Stimulated activated CD4-positive, alpha-beta T cell treated with anti-CD3 and anti-CD28 coated beads, TNF-alpha, amount 100 ng/mL, for 4 hours (primary cell): Measurements from ENCODE around the gene CARD9.
"Not testable (repeated sequence)": the region's sequence is repeated elsewhere in the genome, so short reads cannot be mapped to it uniquely, and the experiment has no call there.

Experiments
- DNase-seq, 3 experiments: peaks; one replicate each; pipeline ENCODE4 v3.0.0-alpha.2; 2020; ENCODE audit warnings: low read depth in 3 of 3

The CARD9 gene

GRCh38 chr9:136363949-136364748 is 9.3 kb downstream of the CARD9 start:
- DNase-seq = no peak

- DNase-seq = peak; percentile 94 to 98 (median 94)
Measured at GRCh38 chr9:136363106-136363948, 10.1 kb downstream of the CARD9 start, which contains the start of gene DNLZ. Gene DNLZ, minus strand, starts transcription at chr9:136363744. Its CDS starts 30 bp downstream, at chr9:136363714.

- DNase-seq = no peak
Measured at GRCh38 chr9:136362450-136362784, 11.1 kb downstream of the CARD9 start.

- no peak for DNase-seq
Measured at GRCh38 chr9:136361754-136362449, 11.6 kb downstream of the CARD9 start.

GRCh38 chr9:136361047-136361753 is 12.3 kb downstream of the CARD9 start:
- DNase-seq = no peak

GRCh38 chr9:136359774-136360718 is 13.4 kb downstream of the CARD9 start:
- no peak for DNase-seq

GRCh38 chr9:136358888-136359287 is 14.6 kb downstream of the CARD9 start:
- DNase-seq = no peak

- DNase-seq = no peak
Measured at GRCh38 chr9:136358016-136358415, 15.5 kb downstream of the CARD9 start.

GRCh38 chr9:136357202-136357725 is 16.2 kb downstream of the CARD9 start:
- no peak for DNase-seq

- no peak for DNase-seq
Measured at GRCh38 chr9:136355616-136356557, 17.6 kb downstream of the CARD9 start.

GRCh38 chr9:136354592-136355085 is 18.8 kb downstream of the CARD9 start:
- no peak for DNase-seq

- DNase-seq = no peak
Measured at GRCh38 chr9:136353757-136354488, 19.5 kb downstream of the CARD9 start.

GRCh38 chr9:136353088-136353487 is 20.4 kb downstream of the CARD9 start:
- no peak for DNase-seq

- no peak for DNase-seq
Measured at GRCh38 chr9:136352682-136353081, 20.8 kb downstream of the CARD9 start.

- DNase-seq = not testable (repeated sequence)
Measured at GRCh38 chr9:136351868-136352267, 21.6 kb downstream of the CARD9 start.

- DNase-seq = no peak
Measured at GRCh38 chr9:136351252-136351800, 22.1 kb downstream of the CARD9 start.

GRCh38 chr9:136349546-136349945 is 23.9 kb downstream of the CARD9 start:
- no peak for DNase-seq

GRCh38 chr9:136348691-136349090 is 24.8 kb downstream of the CARD9 start:
- no peak for DNase-seq
